Activated CD4-positive, alpha-beta T cell treated with anti-CD3 and anti-CD28 coated beads for 36 hours (primary cell): ENCODE measurements around the gene SMG9. TPM values are rescaled to one million over a fixed set of nuclear protein-coding genes. Genes with fewer than 3 reads are reported as not detected.
"Not testable (repeated sequence)": the region's sequence is repeated elsewhere in the genome, so short reads cannot be mapped to it uniquely, and the experiment has no call there.

Source experiments
- ATAC-seq: fragments of 200-7000 bp; cut with Tn5 transposase; one replicate; pipeline ENCODE4 v1.10.0; 2021; ENCODE audit warnings: mild to moderate bottlenecking, moderate library complexity
- CTCF ChIA-PET: fragments of 350-600 bp; sonication (Branson Sonifier 250); formaldehyde crosslinking; loops from one replicate; lab custom pipeline; 2021; ENCODE audit warnings: antibody characterized with exemption; lab: Charles Lee
- POLR2A ChIA-PET: fragments of 350-600 bp; sonication (Branson Sonifier 250); formaldehyde crosslinking; loops from one replicate; lab custom pipeline; 2021; ENCODE audit warnings: antibody characterized with exemption, inconsistent platforms; lab: Charles Lee
- DNase-seq: peaks from one replicate; pipeline ENCODE4 v3.0.0-alpha.2; 2020
- H3K27ac Mint-ChIP-seq: one replicate; pipeline ENCODE4 v1.8.0; 2021; ENCODE audit warnings: mixed read lengths
- H3K27me3 Mint-ChIP-seq: one replicate; pipeline ENCODE4 v1.8.0; 2021; ENCODE audit warnings: mixed read lengths
- H3K36me3 Mint-ChIP-seq: one replicate; pipeline ENCODE4 v1.8.0; 2021; ENCODE audit warnings: low read depth, mixed read lengths
- H3K4me1 Mint-ChIP-seq: one replicate; pipeline ENCODE4 v1.8.0; 2021; ENCODE audit warnings: mixed read lengths
- H3K4me3 Mint-ChIP-seq: one replicate; pipeline ENCODE4 v1.8.0; 2021; ENCODE audit warnings: mild to moderate bottlenecking, moderate library complexity, mixed read lengths
- H3K9me3 Mint-ChIP-seq: one replicate; pipeline ENCODE4 v1.8.0; 2021; ENCODE audit warnings: low read depth, mixed read lengths
- intact Hi-C, 2 experiments: fragments of 100-400 bp; cut with DNase I in 1 of 2; cut with micrococcal nuclease in 1 of 2; formaldehyde crosslinking; loops; one replicate each; pipeline versions ENCODE4 v1.14.2 to v1.15.1; 2022 to 2024; cut with DNase I, micrococcal nuclease
- total RNA-seq, 2 experiments: library from RNA; stranded (reverse); gene quantifications; one replicate each; pipeline ENCODE4 v1.2.3, GENCODE V29; 2021

SMG9 gene
- total RNA-seq, 2 experiments from 2014 or later = 64.4 to 65.2 TPM

- intact Hi-C loops = loop anchor here (2.0 to 10.0 kb wide), 5 partner anchors 75 to 345 kb away; partner anchors contain the start of gene ETHE1 (in 2 of the 2)
These were observed 25.1 kb upstream of the SMG9 start for GRCh38 chr19:43779820-43780219.

GRCh38 chr19:43779147-43779819, 24.5 kb upstream of the SMG9 start:
- H3K4me1 Mint-ChIP-seq = peaks cover 72% of the 10 kb centered on the region
- intact Hi-C loops = no loop called here
- ATAC-seq = no peak
- peak overlapping the region; percentile 94 for H3K27ac Mint-ChIP-seq
- no peak for DNase-seq
- no peaks in the 10 kb centered on the region for H3K27me3 Mint-ChIP-seq
- peaks cover 50% of the 10 kb centered on the region for H3K36me3 Mint-ChIP-seq
- no peaks in the 10 kb centered on the region for H3K9me3 Mint-ChIP-seq
- peak overlapping the region; percentile 78 for H3K4me3 Mint-ChIP-seq
- ChIA-PET CTCF (interaction anchor here (0.6 to 5.0 kb wide), 11 partner anchors 8 to 111 kb away, joined by 3 to 55 read pairs (median 5); partner anchors contain the start of gene SMG9), POLR2A (interaction anchor here (2.3 kb wide), 1 partner anchor 13 kb away, joined by 7 read pairs; no protein-coding TSS in a partner anchor)

More at GRCh38 chr19:43779820-43780219, 25.1 kb upstream of the SMG9 start:
- no peaks in the 10 kb centered on the region for H3K9me3 Mint-ChIP-seq
- POLR2A ChIA-PET = interaction anchor here (2.4 kb wide), 1 partner anchor 25 kb away, joined by 19 read pairs; the partner anchor contains the start of gene SMG9
- ATAC-seq = no peak
- H3K36me3 Mint-ChIP-seq = peaks cover 48% of the 10 kb centered on the region
- no peaks in the 10 kb centered on the region for H3K27me3 Mint-ChIP-seq
- H3K4me1 Mint-ChIP-seq = peaks cover 77% of the 10 kb centered on the region
- CTCF ChIA-PET = interaction anchor here (0.6 to 1.7 kb wide), 5 partner anchors 8 to 111 kb away, joined by 3 to 9 read pairs (median 4); partner anchors contain the start of gene SMG9
- peak; percentile 39 for DNase-seq
- H3K4me3 Mint-ChIP-seq = peak overlapping the region; percentile 78
- peak overlapping the region; percentile 94 for H3K27ac Mint-ChIP-seq

- no peaks in the 10 kb centered on the region for H3K9me3 Mint-ChIP-seq
- peak overlapping the region; percentile 94 for H3K27ac Mint-ChIP-seq
- peaks cover 54% of the 10 kb centered on the region for H3K36me3 Mint-ChIP-seq
- CTCF ChIA-PET = interaction anchor here (0.6 to 5.0 kb wide), 9 partner anchors 8 to 34 kb away, joined by 3 to 55 read pairs (median 6); partner anchors contain the start of gene SMG9
- H3K4me1 Mint-ChIP-seq = peaks cover 65% of the 10 kb centered on the region
- intact Hi-C loops = no loop called here
- no peak for ATAC-seq
- DNase-seq = peak; percentile 25
- POLR2A ChIA-PET = interaction anchor here (2.3 kb wide), 1 partner anchor 13 kb away, joined by 7 read pairs; no protein-coding TSS in a partner anchor
- peak overlapping the region; percentile 78 for H3K4me3 Mint-ChIP-seq
- no peaks in the 10 kb centered on the region for H3K27me3 Mint-ChIP-seq
These were observed 23.9 kb upstream of the SMG9 start for GRCh38 chr19:43778651-43779050.

GRCh38 chr19:43777163-43777695, 22.5 kb upstream of the SMG9 start:
- ChIA-PET CTCF (interaction anchor here (0.6 to 5.0 kb wide), 7 partner anchors 10 to 104 kb away, joined by 3 to 55 read pairs (median 3); partner anchors contain the start of gene SMG9), POLR2A (interaction anchor here (0.7 to 2.3 kb wide), 4 partner anchors 9 to 100 kb away, joined by 3 to 7 read pairs (median 5); no protein-coding TSS in a partner anchor)
- ATAC-seq = peak; percentile 11
- intact Hi-C loops = loop anchor here in 1 of 2 experiments (1.0 kb wide), 1 partner anchor 12 kb away; no protein-coding TSS in a partner anchor
- peak; percentile 60 for DNase-seq
- peak overlapping the region; percentile 78 for H3K4me3 Mint-ChIP-seq
- H3K4me1 Mint-ChIP-seq = peaks cover 55% of the 10 kb centered on the region
- no peaks in the 10 kb centered on the region for H3K9me3 Mint-ChIP-seq
- H3K27me3 Mint-ChIP-seq = no peaks in the 10 kb centered on the region
- H3K27ac Mint-ChIP-seq = peak overlapping the region; percentile 94
- peaks cover 68% of the 10 kb centered on the region for H3K36me3 Mint-ChIP-seq

GRCh38 chr19:43776286-43776685, 21.5 kb upstream of the SMG9 start:
- peak; percentile 91 for DNase-seq
- intact Hi-C loops = loop anchor here in 1 of 2 experiments (1.0 kb wide), 1 partner anchor 11 kb away; no protein-coding TSS in a partner anchor
- POLR2A ChIA-PET = interaction anchor here (0.6 to 1.2 kb wide), 2 partner anchors 9 to 11 kb away, joined by 3 to 8 read pairs; no protein-coding TSS in a partner anchor

GRCh38 chr19:43775299-43775890, 20.6 kb upstream of the SMG9 start:
- ATAC-seq (no peak), DNase-seq (no peak)
- Mint-ChIP-seq H3K36me3 (peaks cover 79% of the 10 kb centered on the region), H3K27me3 (no peaks in the 10 kb centered on the region), H3K4me3 (no peak overlapping the region), H3K4me1 (peaks cover 42% of the 10 kb centered on the region), H3K27ac (peak overlapping the region; percentile 53), H3K9me3 (no peaks in the 10 kb centered on the region)
- CTCF ChIA-PET = interaction anchor here (0.7 to 5.0 kb wide), 4 partner anchors 9 to 219 kb away, joined by 3 to 55 read pairs (median 6); no protein-coding TSS in a partner anchor
- POLR2A ChIA-PET = interaction anchor here (0.6 to 1.2 kb wide), 3 partner anchors 10 to 835 kb away, joined by 3 to 8 read pairs (median 4); no protein-coding TSS in a partner anchor
- intact Hi-C loops = no loop called here

More at GRCh38 chr19:43776286-43776685, 21.5 kb upstream of the SMG9 start:
- no peaks in the 10 kb centered on the region for H3K9me3 Mint-ChIP-seq
- H3K36me3 Mint-ChIP-seq = peaks cover 73% of the 10 kb centered on the region
- peak; percentile 51 for ATAC-seq
- H3K27me3 Mint-ChIP-seq = no peaks in the 10 kb centered on the region
- peak overlapping the region; percentile 94 for H3K27ac Mint-ChIP-seq
- CTCF ChIA-PET = interaction anchor here (0.9 to 5.0 kb wide), 5 partner anchors 10 to 31 kb away, joined by 3 to 55 read pairs (median 4); no protein-coding TSS in a partner anchor
- peaks cover 46% of the 10 kb centered on the region for H3K4me1 Mint-ChIP-seq
- H3K4me3 Mint-ChIP-seq = peak overlapping the region; percentile 78

GRCh38 chr19:43774940-43775258, 20.1 kb upstream of the SMG9 start:
- H3K4me3 Mint-ChIP-seq, intact Hi-C loops, H3K27ac Mint-ChIP-seq, H3K9me3 Mint-ChIP-seq, POLR2A ChIA-PET, H3K27me3 Mint-ChIP-seq, ATAC-seq, DNase-seq: not testable (repeated sequence)
- CTCF ChIA-PET = interaction anchor here (0.7 to 5.0 kb wide), 3 partner anchors 8 to 218 kb away, joined by 3 to 55 read pairs (median 7); no protein-coding TSS in a partner anchor
- Mint-ChIP-seq H3K36me3 (peaks cover 84% of the 10 kb centered on the region), H3K4me1 (peaks cover 45% of the 10 kb centered on the region)

- CTCF ChIA-PET = interaction anchor here (1.7 to 5.0 kb wide), 2 partner anchors 8 to 29 kb away, joined by 7 to 55 read pairs; no protein-coding TSS in a partner anchor
- Mint-ChIP-seq H3K9me3 (no peaks in the 10 kb centered on the region), H3K36me3 (peaks cover 86% of the 10 kb centered on the region), H3K27me3 (no peaks in the 10 kb centered on the region), H3K27ac (no peak overlapping the region), H3K4me3 (no peak overlapping the region), H3K4me1 (peaks cover 40% of the 10 kb centered on the region)
- ATAC-seq (no peak), DNase-seq (no peak)
- intact Hi-C loops = no loop called here
- POLR2A ChIA-PET = no interaction called here
These were observed 19.6 kb upstream of the SMG9 start for GRCh38 chr19:43774103-43774939.

DNA sequence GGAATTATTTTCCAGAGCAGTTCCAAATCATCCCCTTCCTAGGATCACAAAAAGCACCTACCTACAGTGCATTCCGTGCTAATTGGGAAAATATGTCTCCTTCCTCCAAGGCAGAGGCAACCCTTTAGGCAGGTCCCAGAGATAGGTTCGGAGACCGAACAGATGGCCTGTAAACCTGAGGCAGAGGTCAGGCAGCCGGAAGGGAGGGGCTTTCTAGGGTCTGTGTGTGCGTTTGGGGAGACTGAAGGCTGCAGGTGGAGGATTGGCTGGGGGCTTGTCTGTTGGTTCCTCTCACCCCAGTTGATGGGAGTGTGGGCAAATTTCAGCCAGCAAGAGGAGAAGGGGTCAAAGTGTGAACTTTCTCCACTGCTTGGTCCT, 19.0 kb upstream of the SMG9 start:
- intact Hi-C loops = no loop called here
- Mint-ChIP-seq H3K4me3 (no peak overlapping the region), H3K27me3 (no peaks in the 10 kb centered on the region), H3K36me3 (peaks cover 86% of the 10 kb centered on the region), H3K4me1 (peaks cover 40% of the 10 kb centered on the region), H3K27ac (no peak overlapping the region), H3K9me3 (no peaks in the 10 kb centered on the region)
- CTCF ChIA-PET = no interaction called here
- DNase-seq (no peak), ATAC-seq (no peak)
- POLR2A ChIA-PET = no interaction called here

GRCh38 chr19:43769256-43769655, 14.5 kb upstream of the SMG9 start:
- no peak for DNase-seq
- H3K9me3 Mint-ChIP-seq = no peaks in the 10 kb centered on the region
- H3K27me3 Mint-ChIP-seq = no peaks in the 10 kb centered on the region
- peak overlapping the region; percentile 35 for H3K27ac Mint-ChIP-seq
- ChIA-PET CTCF (interaction anchor here (1.6 to 6.9 kb wide), 3 partner anchors 10 to 24 kb away, joined by 9 to 94 read pairs (median 17); partner anchors contain the start of gene SMG9), POLR2A (no interaction called here)
- intact Hi-C loops = loop anchor here in 1 of 2 experiments (5.0 kb wide), 2 partner anchors 983 to 1692 kb away; partner anchors contain the start of gene ZNF574
- H3K36me3 Mint-ChIP-seq = peaks cover 86% of the 10 kb centered on the region
- no peak overlapping the region for H3K4me3 Mint-ChIP-seq
- ATAC-seq = no peak
- peaks cover 50% of the 10 kb centered on the region for H3K4me1 Mint-ChIP-seq
